Neural cell (in vitro differentiated cells): ENCODE results near the gene SSBP3. TPM values are rescaled to one million over a fixed set of nuclear protein-coding genes. Genes with fewer than 3 reads are reported as not detected.

ENCODE experiments used
- H2AFZ ChIP-seq: fragments of 200-600, 300-800 bp; sonication (generic), shearing (Covaris generic); 2 replicates; pipeline ENCODE4 v1.6.0; 2014; ENCODE audit warnings: low read depth, mild to moderate bottlenecking, antibody characterized with exemption, low read length, moderate library complexity
- H3F3A ChIP-seq: fragments of 200-600 bp; shearing (Covaris generic); 2 replicates; pipeline ENCODE4 v1.6.1; 2016; ENCODE audit warnings: mild to moderate bottlenecking, moderate library complexity, mixed read lengths, antibody characterized with exemption, low read length; ENCODE audit not compliant: insufficient read depth, poor library complexity, severe bottlenecking
- H3K27ac ChIP-seq: fragments of 200-600, 300-800 bp; sonication (generic), shearing (Covaris generic); 2 replicates; pipeline ENCODE4 v1.5.1; 2014; ENCODE audit warnings: mild to moderate bottlenecking, low read length, moderate library complexity
- H3K27me3 ChIP-seq: fragments of 300-800, 200-600 bp; sonication (generic), shearing (Covaris generic); 2 replicates; pipeline ENCODE4 v1.6.0; 2014; ENCODE audit warnings: mild to moderate bottlenecking, low read depth, low read length, moderate library complexity; ENCODE audit not compliant: insufficient read depth
- H3K36me3 ChIP-seq: fragments of 300-800, 200-600 bp; sonication (generic), shearing (Covaris generic); 2 replicates; pipeline ENCODE4 v1.5.1; 2014; ENCODE audit warnings: mild to moderate bottlenecking, antibody characterized with exemption, low read length, moderate library complexity; ENCODE audit not compliant: insufficient read depth
- H3K4me2 ChIP-seq: fragments of 300-800, 200-600 bp; sonication (generic), shearing (Covaris generic); 2 replicates; pipeline ENCODE4 v1.6.0; 2014; ENCODE audit warnings: mild to moderate bottlenecking, low read length
- H3K4me3 ChIP-seq: fragments of 300-800, 200-600 bp; sonication (generic), shearing (Covaris generic); 2 replicates; pipeline ENCODE4 v1.5.1; 2014; ENCODE audit warnings: mild to moderate bottlenecking, low read length, moderate library complexity
- H3K79me2 ChIP-seq: fragments of 200-600 bp; shearing (Covaris generic); replicated peaks from 2 replicates; pipeline ENCODE4 v1.6.0; 2014; ENCODE audit warnings: mild to moderate bottlenecking, low read length, moderate library complexity; ENCODE audit not compliant: insufficient read depth
- H3K9ac ChIP-seq: fragments of 300-800, 200-600 bp; sonication (generic), shearing (Covaris generic); 2 replicates; pipeline ENCODE4 v1.6.1; 2016; ENCODE audit warnings: mild to moderate bottlenecking, low read length, mixed read lengths
- H3K9me2 ChIP-seq: fragments of 200-600 bp; shearing (Covaris generic); 2 replicates; pipeline ENCODE4 v1.6.1; 2016; ENCODE audit warnings: mild to moderate bottlenecking, low read length, mixed read lengths; ENCODE audit not compliant: insufficient read depth
- H3K9me3 ChIP-seq: fragments of 200-600, 300-800 bp; sonication (generic), shearing (Covaris generic); 2 replicates; pipeline ENCODE4 v1.6.1; 2016; ENCODE audit warnings: mild to moderate bottlenecking, mixed run types, low read length, moderate library complexity, mixed read lengths
- H4K20me1 ChIP-seq: fragments of 200-600 bp; shearing (Covaris generic); 2 replicates; pipeline ENCODE4 v1.6.1; 2016; ENCODE audit warnings: mild to moderate bottlenecking, mixed run types; ENCODE audit not compliant: insufficient read depth
- CTCF ChIP-seq: fragments of 450-650 bp; IDR thresholded peaks from 2 replicates; pipeline ENCODE4 v1.5.1; 2014; ENCODE audit warnings: antibody characterized with exemption, mild to moderate bottlenecking, moderate library complexity; ENCODE audit not compliant: poor library complexity, severe bottlenecking
- EP300 ChIP-seq: fragments of 450-650 bp; conservative IDR thresholded peaks from 2 replicates; pipeline ENCODE4 v1.6.1; 2014; ENCODE audit warnings: antibody characterized with exemption, mild to moderate bottlenecking, moderate library complexity; ENCODE audit not compliant: poor library complexity, severe bottlenecking
- EZH2 ChIP-seq: fragments of 200-600, 300-800 bp; shearing (Covaris generic), sonication (generic); IDR thresholded peaks from 2 replicates; pipeline ENCODE4 v1.6.1; 2014; ENCODE audit warnings: antibody characterized with exemption, low read length, borderline replicate concordance, mild to moderate bottlenecking; ENCODE audit not compliant: insufficient read depth, poor library complexity, severe bottlenecking
- MXI1 ChIP-seq: fragments of 450-650 bp; conservative IDR thresholded peaks from 2 replicates; pipeline ENCODE4 v1.6.1; 2014; ENCODE audit warnings: antibody characterized with exemption, mild to moderate bottlenecking; ENCODE audit not compliant: poor library complexity, severe bottlenecking
- POLR2AphosphoS5 ChIP-seq: IDR thresholded peaks from 2 replicates; pipeline ENCODE4 v1.6.1; 2012
- RAD21 ChIP-seq: fragments of 450-650 bp; conservative IDR thresholded peaks from 2 replicates; pipeline ENCODE4 v1.6.1; 2014; ENCODE audit warnings: antibody characterized with exemption, mild to moderate bottlenecking, moderate library complexity
- SMC3 ChIP-seq: fragments of 450-650 bp; conservative IDR thresholded peaks from 2 replicates; pipeline ENCODE4 v1.6.1; 2014; ENCODE audit warnings: antibody characterized with exemption, mild to moderate bottlenecking, moderate library complexity; ENCODE audit not compliant: poor library complexity
- TAF1 ChIP-seq: IDR thresholded peaks from 2 replicates; pipeline ENCODE4 v1.6.1; 2012; ENCODE audit warnings: low read depth
- polyA plus RNA-seq: library from polyadenylated mRNA; depleted of rRNA; stranded (reverse); fragments of >200 nt; gene quantifications from 2 replicates; pipeline ENCODE4 v1.2.3, GENCODE V29; 2014
- TF ChIP-seq, protein P1 (sequence below): IDR thresholded peaks from 2 replicates; pipeline ENCODE4 v1.6.1; 2012; ENCODE audit warnings: borderline replicate concordance

The SSBP3 gene
- polyA plus RNA-seq, 1 donor from 2014 or later: 77.4 TPM

- Histone ChIP-seq H3K27ac (no peak overlapping the region), H3K9ac (no peak overlapping the region), H3K27me3 (no peaks in the 10 kb centered on the region), H3K4me2 (no peak overlapping the region), H2AFZ (no peak overlapping the region), H3K4me3 (no peak overlapping the region), H3K79me2 (peaks cover 90% of the 10 kb centered on the region), H3K9me3 (no peaks in the 10 kb centered on the region), H4K20me1 (peaks cover 11% of the 10 kb centered on the region), H3F3A (no peaks in the 10 kb centered on the region), H3K9me2 (no peaks in the 10 kb centered on the region), H3K36me3 (peaks cover 8% of the 10 kb centered on the region)
- TF ChIP-seq, protein P1, sequence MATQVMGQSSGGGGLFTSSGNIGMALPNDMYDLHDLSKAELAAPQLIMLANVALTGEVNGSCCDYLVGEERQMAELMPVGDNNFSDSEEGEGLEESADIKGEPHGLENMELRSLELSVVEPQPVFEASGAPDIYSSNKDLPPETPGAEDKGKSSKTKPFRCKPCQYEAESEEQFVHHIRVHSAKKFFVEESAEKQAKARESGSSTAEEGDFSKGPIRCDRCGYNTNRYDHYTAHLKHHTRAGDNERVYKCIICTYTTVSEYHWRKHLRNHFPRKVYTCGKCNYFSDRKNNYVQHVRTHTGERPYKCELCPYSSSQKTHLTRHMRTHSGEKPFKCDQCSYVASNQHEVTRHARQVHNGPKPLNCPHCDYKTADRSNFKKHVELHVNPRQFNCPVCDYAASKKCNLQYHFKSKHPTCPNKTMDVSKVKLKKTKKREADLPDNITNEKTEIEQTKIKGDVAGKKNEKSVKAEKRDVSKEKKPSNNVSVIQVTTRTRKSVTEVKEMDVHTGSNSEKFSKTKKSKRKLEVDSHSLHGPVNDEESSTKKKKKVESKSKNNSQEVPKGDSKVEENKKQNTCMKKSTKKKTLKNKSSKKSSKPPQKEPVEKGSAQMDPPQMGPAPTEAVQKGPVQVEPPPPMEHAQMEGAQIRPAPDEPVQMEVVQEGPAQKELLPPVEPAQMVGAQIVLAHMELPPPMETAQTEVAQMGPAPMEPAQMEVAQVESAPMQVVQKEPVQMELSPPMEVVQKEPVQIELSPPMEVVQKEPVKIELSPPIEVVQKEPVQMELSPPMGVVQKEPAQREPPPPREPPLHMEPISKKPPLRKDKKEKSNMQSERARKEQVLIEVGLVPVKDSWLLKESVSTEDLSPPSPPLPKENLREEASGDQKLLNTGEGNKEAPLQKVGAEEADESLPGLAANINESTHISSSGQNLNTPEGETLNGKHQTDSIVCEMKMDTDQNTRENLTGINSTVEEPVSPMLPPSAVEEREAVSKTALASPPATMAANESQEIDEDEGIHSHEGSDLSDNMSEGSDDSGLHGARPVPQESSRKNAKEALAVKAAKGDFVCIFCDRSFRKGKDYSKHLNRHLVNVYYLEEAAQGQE: no peak
- TF ChIP-seq POLR2AphosphoS5: no peak
- no peak for TF ChIP-seq RAD21
- no peak for TF ChIP-seq EZH2
- no peak for TF ChIP-seq EP300
- TF ChIP-seq SMC3: no peak
- TF ChIP-seq CTCF: no peak
- TF ChIP-seq MXI1: no peak
- TF ChIP-seq TAF1: no peak
Observed at GRCh38 chr1:54380290-54380882, 25.8 kb downstream of the SSBP3 start.

DNA sequence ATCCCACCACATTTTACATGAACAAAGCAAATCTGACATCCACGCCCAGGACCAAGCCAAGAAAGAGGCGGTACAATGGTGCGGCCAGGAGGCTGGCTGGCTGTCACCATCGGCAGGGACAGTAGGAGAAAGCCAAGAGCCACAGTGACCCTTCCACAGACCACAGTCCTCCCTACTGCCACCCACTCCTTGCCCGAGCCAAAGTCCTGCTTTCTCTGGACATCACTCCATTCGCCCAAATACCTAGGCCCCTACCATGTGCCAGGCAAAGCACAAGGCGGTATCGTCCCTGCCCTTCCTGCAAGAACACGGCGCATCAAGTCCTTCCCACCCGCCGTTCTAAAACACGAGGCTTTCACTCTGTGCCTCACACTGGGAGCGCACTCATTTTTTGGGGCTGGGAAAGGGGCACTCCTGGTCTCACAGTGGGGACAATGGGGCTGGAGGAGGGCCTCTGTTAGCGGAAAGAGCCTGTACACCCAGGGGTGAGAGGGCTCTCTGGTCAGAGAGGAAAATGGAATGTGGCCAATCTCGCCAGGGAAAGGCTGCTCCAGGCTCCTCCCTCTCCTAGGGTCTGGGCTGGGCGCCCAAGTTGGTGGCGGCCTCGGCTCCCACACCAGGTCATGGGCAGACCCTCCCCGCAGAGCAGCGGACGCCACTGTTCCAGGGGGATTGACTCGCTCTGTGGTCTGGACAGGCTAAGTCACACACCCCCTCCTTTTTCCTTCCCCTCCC, 26.5 kb downstream of the SSBP3 start:
- Histone ChIP-seq H2AFZ (no peak overlapping the region), H3K9me2 (no peaks in the 10 kb centered on the region), H3K36me3 (peaks cover 8% of the 10 kb centered on the region), H3K79me2 (peaks cover 87% of the 10 kb centered on the region), H3K27me3 (no peaks in the 10 kb centered on the region), H4K20me1 (peaks cover 6% of the 10 kb centered on the region), H3K9ac (no peak overlapping the region), H3K9me3 (no peaks in the 10 kb centered on the region), H3K27ac (peak overlapping the region; percentile 24), H3F3A (no peaks in the 10 kb centered on the region), H3K4me2 (no peak overlapping the region), H3K4me3 (no peak overlapping the region)
- TF ChIP-seq EP300 (no peak), RAD21 (no peak), EZH2 (no peak), POLR2AphosphoS5 (no peak), TAF1 (no peak), SMC3 (no peak), MXI1 (no peak), CTCF (no peak)
- TF ChIP-seq, protein P1: no peak
